Left ventricle myocardium inferior (tissue), 1 donor: ENCODE results near the gene IPO9. TPM values are rescaled to one million over a fixed set of nuclear protein-coding genes. Genes with fewer than 3 reads are reported as not detected.
"Not testable (repeated sequence)": the region's sequence is repeated elsewhere in the genome, so short reads cannot be mapped to it uniquely, and the experiment has no call there.

Source experiments
- DNase-seq: peaks from one replicate; pipeline ENCODE4 v3.0.0-alpha.2; 2020
- H3K27ac ChIP-seq: fragments of 200-600 bp; replicated peaks from 2 replicates; pipeline ENCODE4 v1.8.0; 2021
- H3K27me3 ChIP-seq: fragments of 200-600 bp; 2 replicates; pipeline ENCODE4 v1.8.0; 2021; ENCODE audit warnings: low read depth
- H3K36me3 ChIP-seq: fragments of 200-600 bp; 2 replicates; pipeline ENCODE4 v1.8.0; 2021
- H3K4me1 ChIP-seq: fragments of 200-600 bp; 2 replicates; pipeline ENCODE4 v1.8.0; 2021
- H3K4me3 ChIP-seq: fragments of 200-600 bp; 2 replicates; pipeline ENCODE4 v1.8.0; 2021; ENCODE audit warnings: mild to moderate bottlenecking, moderate library complexity
- H3K9me3 ChIP-seq: fragments of 200-600 bp; replicated peaks from 2 replicates; pipeline ENCODE4 v1.8.0; 2021
- intact Hi-C: fragments of 100-400 bp; cut with micrococcal nuclease; formaldehyde crosslinking; loops from one replicate; pipeline ENCODE4 v1.11.0; 2022
- total RNA-seq: library from RNA; stranded (reverse); fragmentation: NEBNext Ultra II Directional; extraction: Animal tissue kit (Norgen Biotek cat#: 25700); gene quantifications from one replicate; pipeline ENCODE4 v1.2.1, GENCODE V29; 2021
- TF ChIP-seq, protein P1 (sequence below): fragments of 200-600 bp; IDR thresholded peaks from 2 replicates; pipeline ENCODE4 v1.8.0; 2021; ENCODE audit warnings: antibody characterized with exemption, mild to moderate bottlenecking, borderline replicate concordance
- donor health status: DM: no; HTN: yes; CAD: no; lungs with severe emphysema.

Gene IPO9
- total RNA-seq, 1 donor from 2014 or later = 20.1 TPM

DNA sequence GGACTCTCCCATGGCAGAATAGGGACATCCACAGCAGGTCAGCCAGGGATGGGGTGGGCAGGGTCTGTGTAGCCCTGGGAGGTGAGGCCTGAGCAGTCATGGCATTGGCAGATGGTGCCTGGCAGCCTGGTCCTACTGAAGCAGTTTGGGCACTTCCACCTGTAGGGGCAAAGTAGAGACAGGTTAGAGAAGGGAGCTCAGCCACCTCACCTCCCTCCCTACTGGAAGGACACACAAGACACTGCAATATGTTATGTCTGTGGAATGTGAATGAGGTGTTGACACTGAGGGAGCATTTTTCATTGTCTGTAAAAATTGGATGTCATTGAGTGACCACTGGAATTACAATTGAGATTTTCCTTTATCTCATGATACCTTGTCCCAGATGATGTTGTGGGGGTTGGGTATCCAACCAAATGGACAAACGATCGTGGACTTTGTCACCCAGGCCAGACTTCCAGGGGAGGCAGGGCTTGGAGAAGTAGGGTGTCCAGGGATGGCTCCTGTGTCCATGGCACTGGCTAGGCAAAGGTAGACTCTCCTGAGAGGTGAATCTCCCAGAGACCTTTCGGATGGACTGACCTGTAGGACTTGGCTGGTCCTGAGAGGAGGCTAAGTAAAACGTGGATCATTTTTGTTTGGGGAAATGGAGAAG lies 69.4 kb downstream of the IPO9 start:
- no peaks in the 10 kb centered on the region for H3K27me3 ChIP-seq
- no peaks in the 10 kb centered on the region for H3K36me3 ChIP-seq
- no peak overlapping the region for H3K4me3 ChIP-seq
- no peak overlapping the region for H3K27ac ChIP-seq
- H3K4me1 ChIP-seq = peaks cover 27% of the 10 kb centered on the region
- no peaks in the 10 kb centered on the region for H3K9me3 ChIP-seq
- intact Hi-C loops = loop anchor here (5.0 kb wide), 1 partner anchor 74 kb away; no protein-coding TSS in a partner anchor
- TF ChIP-seq, protein P1, sequence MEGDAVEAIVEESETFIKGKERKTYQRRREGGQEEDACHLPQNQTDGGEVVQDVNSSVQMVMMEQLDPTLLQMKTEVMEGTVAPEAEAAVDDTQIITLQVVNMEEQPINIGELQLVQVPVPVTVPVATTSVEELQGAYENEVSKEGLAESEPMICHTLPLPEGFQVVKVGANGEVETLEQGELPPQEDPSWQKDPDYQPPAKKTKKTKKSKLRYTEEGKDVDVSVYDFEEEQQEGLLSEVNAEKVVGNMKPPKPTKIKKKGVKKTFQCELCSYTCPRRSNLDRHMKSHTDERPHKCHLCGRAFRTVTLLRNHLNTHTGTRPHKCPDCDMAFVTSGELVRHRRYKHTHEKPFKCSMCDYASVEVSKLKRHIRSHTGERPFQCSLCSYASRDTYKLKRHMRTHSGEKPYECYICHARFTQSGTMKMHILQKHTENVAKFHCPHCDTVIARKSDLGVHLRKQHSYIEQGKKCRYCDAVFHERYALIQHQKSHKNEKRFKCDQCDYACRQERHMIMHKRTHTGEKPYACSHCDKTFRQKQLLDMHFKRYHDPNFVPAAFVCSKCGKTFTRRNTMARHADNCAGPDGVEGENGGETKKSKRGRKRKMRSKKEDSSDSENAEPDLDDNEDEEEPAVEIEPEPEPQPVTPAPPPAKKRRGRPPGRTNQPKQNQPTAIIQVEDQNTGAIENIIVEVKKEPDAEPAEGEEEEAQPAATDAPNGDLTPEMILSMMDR = no peak
- DNase-seq = no peak

- intact Hi-C loops = loop anchor here (5.0 kb wide), 1 partner anchor 73 kb away; no protein-coding TSS in a partner anchor
- TF ChIP-seq, protein P1 = no peak
- Histone ChIP-seq H3K27me3 (no peaks in the 10 kb centered on the region), H3K27ac (no peak overlapping the region), H3K9me3 (no peaks in the 10 kb centered on the region), H3K4me1 (peaks cover 27% of the 10 kb centered on the region), H3K4me3 (no peak overlapping the region), H3K36me3 (no peaks in the 10 kb centered on the region)
- DNase-seq = no peak
Observed at GRCh38 chr1:201898992-201899391, 70.0 kb downstream of the IPO9 start.

- no peaks in the 10 kb centered on the region for H3K9me3 ChIP-seq
- no peak overlapping the region for H3K4me3 ChIP-seq
- no peak overlapping the region for H3K27ac ChIP-seq
- H3K36me3 ChIP-seq = no peaks in the 10 kb centered on the region
- DNase-seq = no peak
- intact Hi-C loops = loop anchor here (5.0 kb wide), 1 partner anchor 72 kb away; no protein-coding TSS in a partner anchor
- H3K4me1 ChIP-seq = peaks cover 29% of the 10 kb centered on the region
- TF ChIP-seq, protein P1 = no peak
- H3K27me3 ChIP-seq = no peaks in the 10 kb centered on the region
Observed at GRCh38 chr1:201899683-201900429, 70.9 kb downstream of the IPO9 start.

- Histone ChIP-seq H3K4me3 (no peak overlapping the region), H3K27ac (no peak overlapping the region), H3K27me3 (no peaks in the 10 kb centered on the region), H3K36me3 (no peaks in the 10 kb centered on the region), H3K9me3 (no peaks in the 10 kb centered on the region), H3K4me1 (peaks cover 35% of the 10 kb centered on the region)
- TF ChIP-seq, protein P1 = no peak
- intact Hi-C loops = no loop called here
- DNase-seq = no peak
Observed at GRCh38 chr1:201900476-201900875, 71.5 kb downstream of the IPO9 start.

GRCh38 chr1:201901036-201901435 lies 72.1 kb downstream of the IPO9 start:
- H3K4me1 ChIP-seq = peaks cover 35% of the 10 kb centered on the region
- H3K36me3 ChIP-seq, DNase-seq, H3K27me3 ChIP-seq, H3K4me3 ChIP-seq, intact Hi-C loops, H3K9me3 ChIP-seq, H3K27ac ChIP-seq: not testable (repeated sequence)

- Histone ChIP-seq H3K36me3 (no peaks in the 10 kb centered on the region), H3K4me1 (peaks cover 28% of the 10 kb centered on the region), H3K27me3 (no peaks in the 10 kb centered on the region), H3K9me3 (no peaks in the 10 kb centered on the region), H3K4me3 (no peak overlapping the region), H3K27ac (peak overlapping the region; percentile 78)
- intact Hi-C loops = no loop called here
- TF ChIP-seq, protein P1 = no peak
- DNase-seq = no peak
Observed at GRCh38 chr1:201902198-201902597, 73.2 kb downstream of the IPO9 start.
